T-helper 1 cell (primary cell): ENCODE data around the gene THEM5.
A peak's percentile ranks its signal among the peaks of the same experiment; 100 is the strongest.
"Not testable (repeated sequence)": the region's sequence is repeated elsewhere in the genome, so short reads cannot be mapped to it uniquely, and the experiment has no call there.

Source experiments
- DNase-seq, 5 donors: peaks; one replicate each; pipeline ENCODE4 v3.0.0-alpha.2; 2012 to 2020
- total RNA-seq, 4 donors: gene quantifications; one replicate each; lab custom pipeline; 2026; lab: John Stamatoyannopoulos, UW

The THEM5 gene, protein sequence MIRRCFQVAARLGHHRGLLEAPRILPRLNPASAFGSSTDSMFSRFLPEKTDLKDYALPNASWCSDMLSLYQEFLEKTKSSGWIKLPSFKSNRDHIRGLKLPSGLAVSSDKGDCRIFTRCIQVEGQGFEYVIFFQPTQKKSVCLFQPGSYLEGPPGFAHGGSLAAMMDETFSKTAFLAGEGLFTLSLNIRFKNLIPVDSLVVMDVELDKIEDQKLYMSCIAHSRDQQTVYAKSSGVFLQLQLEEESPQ
- total RNA-seq, result 0 to 0.15 (median 0.08) reads per million in 4 donors

DNA sequence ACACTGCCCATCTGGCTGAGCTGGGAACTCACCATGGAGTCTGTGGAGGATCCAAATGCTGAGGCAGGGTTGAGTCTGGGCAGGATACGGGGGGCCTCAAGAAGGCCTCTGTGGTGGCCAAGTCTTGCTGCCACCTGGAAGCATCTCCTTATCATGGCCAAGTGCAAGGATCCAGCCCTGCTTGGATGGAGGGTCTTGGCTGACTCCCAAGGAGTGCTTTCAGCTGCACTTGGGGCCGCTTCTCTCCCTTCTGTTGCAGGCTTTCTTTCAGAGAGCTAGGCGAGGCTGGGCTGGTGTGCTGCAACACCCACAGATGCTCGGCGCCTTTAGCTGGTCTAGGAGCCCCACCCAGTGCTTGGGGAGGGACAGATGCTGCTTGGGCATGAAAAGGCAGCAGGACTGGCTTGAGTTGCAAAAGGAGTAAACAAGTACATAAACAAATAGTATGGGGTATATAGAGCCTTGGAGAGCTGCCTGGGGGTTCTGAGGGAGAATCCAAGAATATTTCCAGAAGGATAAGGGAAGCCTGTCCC lies at the start of gene THEM5:
Gene THEM5, minus strand, starts transcription at position 302 of the 533 bp plus-strand sequence. Its CDS starts 147 bp downstream, at position 155.
- no peak for DNase-seq

DNA sequence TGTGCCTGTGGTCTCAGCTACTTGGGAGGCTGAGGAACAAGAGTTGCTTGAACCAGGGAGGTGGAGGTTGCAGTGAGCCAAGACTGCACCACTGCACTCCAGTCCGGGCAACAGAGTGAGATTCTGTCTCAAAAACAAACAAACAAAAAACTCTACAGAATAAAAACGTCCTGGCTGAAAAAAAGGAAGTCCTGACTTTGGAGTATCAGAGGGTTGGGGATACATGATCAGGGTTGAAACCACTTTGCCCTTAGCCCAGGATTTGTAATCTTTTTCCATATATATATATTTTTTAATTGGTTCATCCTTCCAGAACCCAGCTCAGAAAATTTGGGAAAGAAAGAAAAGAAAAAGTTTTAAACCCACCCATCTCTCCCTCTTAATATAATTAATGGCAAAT lies 49.3 kb upstream of the THEM5 start:
- no peak for DNase-seq

DNA sequence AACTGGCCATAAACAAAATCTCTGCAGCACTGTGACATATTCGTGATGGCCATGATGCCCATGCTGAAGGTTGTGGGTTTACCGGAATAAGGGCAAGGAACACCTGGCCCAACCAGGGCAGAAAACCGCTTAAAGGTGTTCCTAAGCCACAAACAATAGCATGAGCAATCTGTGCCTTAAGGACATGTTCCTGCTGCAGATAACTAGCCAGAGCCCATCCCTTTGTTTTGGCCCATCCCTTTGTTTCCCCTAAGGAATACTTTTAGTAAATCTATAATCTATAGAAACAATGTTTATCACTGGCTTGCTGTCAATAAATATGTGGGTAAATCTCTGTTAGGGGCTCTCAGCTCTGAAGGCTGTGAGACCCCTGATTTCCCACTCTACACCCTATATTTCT lies 47.3 kb upstream of the THEM5 start:
- not testable (repeated sequence) for DNase-seq

DNA sequence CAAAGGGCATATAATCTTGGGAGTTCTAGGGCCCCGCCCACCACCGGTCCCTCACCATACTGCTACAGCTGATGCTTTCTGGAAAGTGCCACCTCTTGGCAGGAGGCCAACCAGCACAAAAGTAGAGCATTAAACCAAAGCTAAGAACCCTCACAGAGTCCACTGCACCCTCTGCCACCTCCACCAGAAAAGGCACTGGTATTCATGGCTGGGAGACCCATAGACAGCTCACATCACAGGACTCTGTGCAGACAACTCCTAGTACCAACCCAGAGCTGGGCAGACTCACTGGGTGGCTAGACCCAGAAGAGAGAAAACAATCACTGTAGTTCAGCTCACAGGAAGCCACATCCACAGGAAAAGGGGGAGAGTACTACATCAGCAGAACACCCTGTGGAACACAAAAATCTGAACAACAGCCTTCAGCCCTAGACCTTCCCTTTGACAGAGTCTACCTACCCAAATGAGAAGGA lies 45.0 kb upstream of the THEM5 start:
- DNase-seq, result peak; percentile 42 to 84 (median 60)

DNA sequence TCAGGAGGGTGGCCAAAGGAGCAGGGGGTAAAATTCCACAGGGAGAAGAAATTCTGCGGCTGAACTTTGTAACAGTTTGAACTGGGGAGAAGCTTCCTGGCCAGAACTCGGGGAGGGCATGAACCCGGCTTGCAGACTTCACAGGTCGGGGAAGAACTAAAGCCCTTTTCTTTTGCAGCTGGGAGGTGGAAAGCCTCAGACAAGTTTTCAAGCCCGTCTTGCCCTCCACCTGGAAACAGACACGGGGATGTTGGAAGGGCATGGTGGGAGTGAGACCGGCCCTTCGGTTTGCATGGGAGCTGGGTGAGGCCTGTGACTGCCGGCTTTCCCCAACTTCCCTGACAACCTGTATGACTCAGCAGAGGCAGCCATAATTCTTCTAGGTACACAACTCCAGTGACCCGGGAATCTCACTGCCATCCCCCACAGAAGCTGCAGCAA lies 44.5 kb upstream of the THEM5 start:
- no peak for DNase-seq

DNA sequence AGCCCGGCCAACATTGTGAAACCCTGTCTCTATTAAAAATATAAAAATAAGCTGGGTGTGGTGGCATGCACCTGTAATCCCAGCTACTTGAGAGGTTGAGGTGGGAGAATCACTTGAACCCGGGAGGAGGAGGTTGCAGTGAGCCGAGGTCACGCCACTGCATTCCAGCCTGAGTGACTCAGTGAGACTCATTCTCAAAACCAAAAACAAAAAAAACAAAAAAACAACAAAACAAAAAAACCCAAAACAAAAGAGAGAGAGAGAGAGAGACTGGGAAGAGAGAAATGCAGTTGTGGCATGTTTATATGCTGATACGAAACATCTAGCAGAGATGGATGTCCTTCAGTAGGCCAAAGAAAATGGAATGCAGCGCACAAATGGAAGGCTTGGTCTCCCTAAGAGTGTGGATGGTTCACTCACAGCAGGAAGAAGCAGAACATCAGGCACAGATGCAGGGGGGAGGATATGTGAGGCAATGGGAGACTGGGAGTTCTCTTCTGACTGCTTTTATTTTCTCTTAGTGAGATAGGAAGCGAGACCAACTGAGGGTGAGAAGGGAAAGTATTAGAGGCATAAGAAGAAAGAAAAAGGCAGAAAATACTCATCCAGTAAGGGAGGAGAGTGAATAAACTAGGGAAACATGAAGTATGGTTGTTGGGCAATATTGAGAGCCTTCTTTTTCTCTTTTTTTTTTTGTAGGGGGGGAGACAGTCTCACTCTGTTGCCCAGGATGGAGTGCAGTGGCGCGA lies 39.8 kb upstream of the THEM5 start:
- DNase-seq, result no peak

DNA sequence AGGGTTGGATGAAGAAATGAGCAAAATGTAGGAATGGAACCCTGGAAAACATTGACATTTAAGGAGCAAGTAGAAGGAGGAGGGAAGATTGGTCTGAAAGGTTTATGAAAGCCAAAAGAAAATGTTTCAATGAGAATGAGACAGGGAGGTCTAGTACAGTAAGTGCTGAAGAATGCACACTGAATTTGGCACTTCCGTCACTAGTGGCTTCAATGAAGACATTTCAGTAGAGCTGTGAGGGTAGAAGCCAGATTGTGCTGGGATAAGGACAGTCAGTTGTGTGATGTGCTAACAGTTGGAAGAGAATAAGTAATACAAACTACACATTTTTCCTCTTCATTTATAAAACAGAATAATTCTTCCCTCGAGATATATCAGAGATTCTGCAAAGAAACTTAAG lies 38.7 kb upstream of the THEM5 start:
- DNase-seq, result no peak

DNA sequence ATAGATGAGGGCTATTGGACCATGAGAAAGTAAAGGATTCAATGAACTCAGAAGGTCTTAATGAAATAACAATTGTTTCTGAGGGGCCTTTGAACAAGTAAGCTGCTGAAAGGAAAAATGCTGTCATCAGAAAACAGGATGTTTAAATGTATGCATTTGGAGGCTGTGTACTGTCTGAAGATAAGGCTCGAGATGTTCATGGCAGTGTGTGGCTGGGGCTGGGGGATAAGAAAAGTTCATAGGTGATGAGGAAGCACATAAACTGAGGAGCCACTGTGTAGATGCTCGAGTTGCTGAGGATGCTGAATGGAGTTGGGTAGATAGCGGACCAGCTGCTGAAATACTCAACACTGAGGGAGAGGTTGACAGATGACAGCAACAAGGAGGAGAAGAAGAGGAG lies 38.0 kb upstream of the THEM5 start:
- DNase-seq, result no peak

DNA sequence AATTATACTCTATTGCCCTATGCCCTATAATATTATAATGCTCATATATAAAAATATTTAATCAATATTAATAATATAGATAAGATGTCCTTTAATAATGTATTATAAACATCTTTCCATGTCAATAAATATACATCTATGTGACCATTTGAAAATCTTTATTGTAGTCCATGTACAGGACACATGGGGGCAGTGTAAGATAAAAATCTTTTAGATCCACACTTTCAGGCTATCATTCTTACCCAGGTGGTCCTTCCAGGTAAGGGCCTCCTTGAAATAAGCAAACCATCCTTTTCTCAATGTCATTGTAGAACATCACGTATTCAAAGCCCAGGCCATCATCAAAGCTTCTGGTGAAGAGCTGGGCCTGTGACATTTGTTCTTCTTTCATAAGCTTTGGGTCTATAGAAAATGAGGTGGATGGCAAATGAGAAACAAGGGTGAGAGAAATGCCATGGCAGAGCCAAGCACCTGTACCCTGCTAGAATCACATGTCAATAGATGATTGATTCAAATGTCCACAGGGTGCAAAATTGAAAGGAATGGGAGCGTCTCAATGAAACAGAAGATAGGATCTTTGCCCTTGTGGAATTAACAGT lies 35.6 kb upstream of the THEM5 start:
- no peak for DNase-seq

DNA sequence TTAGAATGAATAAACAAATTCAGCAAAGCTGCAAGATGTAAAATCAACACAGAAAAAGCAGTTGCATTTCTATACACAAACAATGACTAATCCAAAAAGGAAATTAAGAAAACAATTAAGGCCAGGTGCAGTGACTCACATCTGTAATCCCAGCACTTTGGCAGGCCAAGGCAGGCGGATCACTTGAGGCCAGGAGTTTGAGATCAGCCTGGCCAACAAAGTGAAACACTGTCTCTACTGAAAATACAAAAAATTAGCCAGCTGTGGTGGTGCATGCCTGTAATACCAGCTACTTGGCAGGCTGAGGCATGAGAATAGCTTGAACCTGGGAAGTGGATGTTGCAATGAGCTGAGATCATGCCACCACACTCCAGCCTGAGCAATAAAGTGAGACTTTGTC lies 33.5 kb upstream of the THEM5 start:
- DNase-seq, result no peak

DNA sequence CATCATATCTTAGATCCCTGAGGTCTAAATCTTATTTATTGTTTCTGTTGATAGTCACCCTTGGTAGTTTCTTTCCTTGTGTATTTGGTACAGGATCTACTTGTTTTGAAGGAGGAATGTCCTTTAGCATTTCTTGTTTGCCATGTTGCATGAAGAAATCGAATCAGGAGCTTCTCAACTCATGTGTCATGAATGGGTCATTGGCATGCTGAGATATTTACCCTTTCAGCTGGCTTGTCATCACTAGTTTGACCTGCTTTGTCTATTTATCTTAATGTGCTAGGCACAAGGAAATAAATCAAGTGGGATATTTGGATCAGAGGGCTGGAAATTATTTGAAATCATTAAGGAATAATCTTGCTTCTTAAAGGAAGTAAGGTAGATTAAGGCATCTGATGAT lies 32.0 kb upstream of the THEM5 start:
- no peak for DNase-seq

DNA sequence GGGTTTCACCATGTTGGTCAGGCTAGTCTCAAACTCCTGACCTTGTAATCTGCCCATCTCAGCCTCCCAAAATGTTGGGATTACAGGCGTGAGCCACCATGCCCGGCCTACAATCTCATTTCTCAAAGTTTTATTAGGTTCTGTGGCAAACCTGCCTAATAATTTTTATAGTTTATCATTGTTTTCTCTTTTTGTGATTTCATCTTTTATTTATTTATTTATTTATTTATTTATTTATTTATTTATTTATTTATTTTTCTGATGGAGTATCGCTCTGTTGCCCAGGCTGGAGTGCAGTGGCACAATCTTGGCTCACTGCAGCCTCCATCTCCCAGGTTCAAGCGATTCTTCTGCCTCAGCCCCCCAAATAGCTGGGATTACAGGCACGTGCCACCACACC lies 31.4 kb upstream of the THEM5 start:
- DNase-seq, result not testable (repeated sequence)

DNA sequence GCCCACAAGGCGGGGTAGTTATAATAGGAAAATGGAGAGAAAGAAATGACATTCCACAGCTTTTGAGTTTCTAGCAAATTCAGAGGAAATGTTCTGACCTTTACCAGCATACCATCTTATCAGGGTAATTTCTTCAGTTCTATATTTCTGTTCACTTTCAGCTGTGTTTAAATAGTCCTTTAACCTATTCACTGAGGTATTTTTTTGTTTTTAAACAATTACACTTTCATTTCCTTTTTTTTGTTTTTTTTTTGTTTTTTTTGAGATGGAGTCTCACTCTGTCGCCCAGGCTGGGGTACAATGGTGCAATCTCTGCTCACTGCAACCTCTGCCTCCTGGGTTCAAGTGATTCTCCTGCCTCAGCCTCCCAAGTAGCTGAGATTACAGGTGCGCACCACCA lies 30.9 kb upstream of the THEM5 start:
- not testable (repeated sequence) for DNase-seq

DNA sequence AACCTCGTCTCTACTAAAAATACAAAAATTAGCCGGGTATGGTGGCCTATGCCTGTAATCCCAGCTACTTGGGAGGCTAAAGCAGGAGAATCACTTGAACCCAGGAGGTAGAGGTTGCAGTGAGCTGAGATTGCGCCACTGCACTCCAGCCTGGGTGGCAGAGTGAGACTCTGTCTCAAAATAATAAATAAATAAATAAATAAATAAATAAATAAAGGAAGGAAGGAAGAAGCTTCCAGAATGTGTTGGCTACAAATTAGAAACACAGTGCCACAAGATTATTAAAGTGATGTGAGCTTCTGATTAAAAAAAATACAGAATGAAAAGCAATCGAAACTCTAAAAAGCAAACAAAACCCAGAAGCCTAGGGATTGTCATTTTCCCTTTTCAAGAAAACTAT lies 30.4 kb upstream of the THEM5 start:
- DNase-seq, result not testable (repeated sequence)

DNA sequence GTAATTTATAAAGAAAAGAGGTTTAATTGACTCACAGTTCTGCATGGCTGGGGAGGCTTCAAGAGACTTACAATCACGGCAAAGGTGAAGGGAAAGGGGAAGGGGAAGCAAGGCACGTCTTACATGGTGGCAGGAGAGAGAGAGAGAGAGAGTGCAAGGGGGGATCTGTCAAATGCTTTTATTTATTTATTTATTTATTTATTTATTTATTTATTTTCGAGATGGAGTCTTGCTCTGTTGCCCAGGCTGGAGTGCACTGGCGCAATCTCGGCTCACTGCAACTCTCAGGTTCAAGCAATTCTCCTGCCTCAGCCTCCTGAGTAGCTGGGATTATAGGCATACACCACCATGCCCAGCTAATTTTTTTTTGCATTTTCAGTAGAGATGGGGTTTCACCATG lies 29.4 kb upstream of the THEM5 start:
- DNase-seq, result not testable (repeated sequence)

DNA sequence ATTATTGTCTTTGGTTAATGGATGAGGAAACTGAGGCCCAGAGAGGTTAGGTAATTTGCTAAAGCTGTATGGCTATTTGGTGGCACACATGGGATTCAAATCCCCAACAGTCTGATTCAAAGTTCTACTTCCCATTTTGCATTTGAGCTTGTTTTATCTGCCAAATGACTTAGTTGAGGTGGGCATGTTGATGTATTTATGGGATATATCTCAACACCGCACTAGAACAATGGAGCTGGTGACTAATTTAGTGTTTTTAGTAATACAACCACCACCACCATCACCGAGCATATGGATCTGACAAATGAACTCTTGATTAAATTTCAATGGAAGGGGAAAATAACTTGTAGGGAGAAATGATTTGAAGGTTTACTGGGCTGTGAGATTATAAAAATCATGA lies 29.0 kb upstream of the THEM5 start:
- DNase-seq, result no peak

DNA sequence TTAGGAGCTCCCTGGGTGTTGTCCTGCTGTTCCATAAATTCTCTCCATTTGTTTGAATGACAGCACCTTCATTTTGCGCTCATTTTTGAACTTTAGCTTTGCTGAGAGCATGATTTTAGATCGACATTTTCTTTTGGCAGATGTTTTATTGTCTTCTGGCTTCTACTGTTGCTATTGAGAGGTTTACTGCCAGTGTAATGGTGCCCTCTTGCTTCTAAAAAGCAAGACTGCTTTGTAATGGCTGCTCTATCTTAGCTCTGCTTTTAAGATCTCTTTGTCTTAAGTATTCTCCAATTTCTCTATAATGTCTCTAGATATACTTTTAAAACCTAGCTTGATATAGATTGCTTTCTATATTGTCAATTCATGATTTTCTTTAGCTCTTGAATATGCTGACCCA lies 28.0 kb upstream of the THEM5 start:
- DNase-seq, result no peak

DNA sequence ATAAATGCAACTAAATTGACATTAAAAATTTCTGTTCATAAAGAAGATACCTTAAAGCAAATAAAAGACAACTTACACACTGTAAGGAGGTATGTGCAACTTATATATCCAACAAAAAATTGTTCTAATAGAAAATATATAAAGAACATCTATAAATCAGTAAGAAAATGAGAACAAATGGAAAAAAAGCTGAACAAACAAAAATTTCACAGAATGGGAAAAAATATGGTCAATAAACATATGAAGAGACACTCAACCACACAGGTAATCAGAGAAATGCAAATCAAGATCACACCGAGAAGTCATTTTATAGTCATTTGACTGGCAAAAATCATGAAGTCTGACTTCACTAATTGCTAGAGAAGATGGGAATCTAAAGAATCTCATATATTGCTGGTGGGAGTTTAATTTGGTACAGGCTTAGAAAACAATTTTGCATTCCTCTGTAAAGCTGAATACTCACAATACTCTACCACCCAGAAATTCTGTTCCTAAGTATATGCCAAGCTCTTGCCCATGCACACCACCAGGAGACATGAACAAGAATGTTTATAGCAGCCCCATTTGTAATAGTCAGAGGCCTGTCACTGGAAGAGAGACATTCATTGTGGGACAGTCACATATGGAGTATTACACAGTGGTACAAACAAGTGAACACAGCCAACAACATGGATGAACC lies 22.0 kb upstream of the THEM5 start:
- no peak for DNase-seq

DNA sequence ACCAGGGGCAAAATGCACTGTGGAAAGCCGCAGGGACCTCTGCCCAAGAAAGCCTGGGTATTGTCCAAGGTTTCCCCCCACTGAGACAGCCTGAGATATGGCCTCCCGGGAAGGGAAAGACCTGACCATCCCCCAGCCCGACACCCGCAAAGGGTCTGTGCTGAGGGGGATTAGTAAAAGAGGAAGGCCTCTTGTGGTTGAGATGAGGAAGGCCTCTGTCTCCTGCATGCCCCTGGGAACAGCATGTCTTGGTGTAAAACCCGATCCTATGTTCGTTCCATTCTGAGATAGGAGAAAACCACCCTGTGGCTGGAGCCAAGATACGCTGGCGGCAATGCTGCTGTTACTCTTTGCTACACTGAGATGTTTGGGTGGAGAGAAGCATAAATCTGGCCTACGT lies 19.3 kb upstream of the THEM5 start:
- not testable (repeated sequence) for DNase-seq

DNA sequence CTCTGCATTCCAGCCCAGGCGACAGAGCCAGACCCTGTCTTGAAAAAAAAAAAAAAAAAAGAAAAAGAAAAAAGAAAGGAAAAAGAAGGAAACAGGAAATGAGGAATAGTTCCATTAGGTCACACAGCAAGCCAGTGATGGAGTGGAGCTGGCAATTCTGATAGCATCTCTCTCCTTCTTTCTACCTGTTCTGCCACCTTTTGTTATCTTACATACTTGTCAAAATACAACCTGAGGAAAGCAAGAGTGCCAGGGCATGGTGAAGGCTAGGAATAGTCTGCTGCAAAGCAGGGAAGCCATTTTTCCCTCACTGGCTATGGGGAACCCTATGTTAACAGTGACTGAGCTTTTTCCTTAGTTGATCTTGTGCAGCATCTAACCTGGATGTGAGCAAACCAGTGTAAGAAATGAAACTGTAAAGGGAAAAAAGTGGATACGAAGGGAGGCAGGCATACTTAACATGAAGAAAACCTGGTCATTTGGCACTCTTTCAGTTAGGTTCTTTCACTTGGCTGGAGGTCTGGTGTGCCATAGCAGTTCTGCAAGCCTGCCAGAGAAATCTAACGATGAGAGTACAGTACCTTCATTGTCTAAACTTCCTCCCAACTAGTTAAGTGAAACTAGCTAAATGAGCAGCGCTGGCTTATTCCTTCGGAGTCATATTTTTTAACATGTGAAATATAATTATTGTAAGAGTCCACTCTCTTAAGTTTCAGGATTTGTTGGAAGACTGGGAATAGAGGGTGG lies 17.9 kb upstream of the THEM5 start:
- no peak for DNase-seq

DNA sequence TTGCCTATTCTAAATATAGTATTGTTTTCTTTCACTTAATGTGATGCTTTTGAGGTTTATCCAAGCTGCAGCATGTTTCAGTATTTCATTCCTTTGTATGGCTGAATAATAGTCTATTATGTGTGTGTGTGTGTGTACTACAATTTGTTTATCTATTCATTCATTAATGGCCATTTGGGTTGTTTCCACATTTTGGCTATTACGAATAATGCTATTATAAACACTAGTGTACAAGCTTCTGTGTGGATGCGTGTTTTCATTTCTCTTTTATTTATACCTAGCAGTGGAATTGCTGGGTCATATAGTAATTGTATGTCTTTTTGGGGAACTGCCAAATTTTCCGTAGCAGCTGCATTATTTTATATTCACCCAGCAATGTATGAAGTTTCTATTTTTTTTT lies 15.0 kb upstream of the THEM5 start:
- DNase-seq, result no peak

DNA sequence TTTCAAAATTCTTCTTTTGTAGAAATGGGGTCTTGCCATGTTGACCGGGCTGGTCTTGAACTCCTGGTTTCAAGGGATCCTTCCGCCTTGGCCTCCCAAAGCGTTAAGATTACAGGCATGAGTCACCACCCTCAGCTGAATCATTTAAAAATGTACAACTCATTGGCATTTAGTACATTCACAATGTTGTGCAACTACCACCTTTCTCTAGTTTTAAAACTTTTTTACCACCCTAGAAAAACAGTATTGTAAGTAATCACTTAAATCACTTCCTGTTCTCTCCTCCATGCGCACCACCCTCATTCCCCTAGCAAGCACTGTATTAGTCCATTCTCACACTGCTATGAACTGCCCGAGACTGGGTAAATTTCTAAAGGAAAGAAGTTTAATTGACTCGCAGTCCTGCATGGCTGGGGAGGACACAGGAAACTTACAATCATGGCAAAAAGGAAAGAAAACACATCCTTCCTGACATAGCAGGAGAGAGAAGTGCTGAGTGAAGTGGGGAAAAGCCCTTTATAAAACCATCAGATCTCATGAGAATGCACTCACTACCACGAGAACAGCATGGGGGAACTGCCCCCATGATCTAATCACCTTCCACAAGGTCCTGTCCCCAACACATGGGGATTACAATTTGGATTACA lies 14.4 kb upstream of the THEM5 start:
- DNase-seq, result no peak
